HG03196 (cell line): ENCODE results near the gene RNU6-7.

Experiments used
- ATAC-seq: cut with Tn5 transposase; IDR thresholded peaks from one replicate; pipeline ENCODE4 v1.9.1; 2021; ENCODE audit not compliant: unreplicated experiment

RNU6-7 gene

GRCh38 chr14:32201816-32202490 lies at the start of gene RNU6-7:
Gene RNU6-7 (plus strand): TSS chr14:32202045.
- no peak for ATAC-seq

- no peak for ATAC-seq
Observed at GRCh38 chr14:32166029-32166428, 35.8 kb upstream of the RNU6-7 start.

GRCh38 chr14:32166924-32167323 lies 34.9 kb upstream of the RNU6-7 start:
- ATAC-seq: no peak

- ATAC-seq: no peak
Observed at GRCh38 chr14:32167907-32168306, 33.9 kb upstream of the RNU6-7 start.

GRCh38 chr14:32169191-32169590 lies 32.7 kb upstream of the RNU6-7 start:
- no peak for ATAC-seq

- ATAC-seq: no peak
Observed at GRCh38 chr14:32171469-32171868, 30.4 kb upstream of the RNU6-7 start.

GRCh38 chr14:32183151-32184058 lies 18.4 kb upstream of the RNU6-7 start:
- ATAC-seq: no peak

- no peak for ATAC-seq
Observed at GRCh38 chr14:32185097-32185496, 16.7 kb upstream of the RNU6-7 start.

- ATAC-seq: no peak
Observed at GRCh38 chr14:32186248-32186647, 15.6 kb upstream of the RNU6-7 start.

GRCh38 chr14:32189811-32190210 lies 12.0 kb upstream of the RNU6-7 start:
- no peak for ATAC-seq

GRCh38 chr14:32190673-32191072 lies 11.2 kb upstream of the RNU6-7 start:
- no peak for ATAC-seq

- no peak for ATAC-seq
Observed at GRCh38 chr14:32192712-32193373, 9.0 kb upstream of the RNU6-7 start.

- ATAC-seq: no peak
Observed at GRCh38 chr14:32193532-32193931, 8.3 kb upstream of the RNU6-7 start.

GRCh38 chr14:32195636-32196035 lies 6.2 kb upstream of the RNU6-7 start:
- no peak for ATAC-seq

GRCh38 chr14:32197919-32198318 lies 3.9 kb upstream of the RNU6-7 start:
- peak; percentile 40 for ATAC-seq

GRCh38 chr14:32200368-32201192 lies 1.3 kb upstream of the RNU6-7 start:
- ATAC-seq: no peak

GRCh38 chr14:32201193-32201815 lies 541 bp upstream of the RNU6-7 start:
- ATAC-seq: peak; percentile 59

- no peak for ATAC-seq
Observed at GRCh38 chr14:32202491-32202997, 699 bp downstream of the RNU6-7 start.

- peak; percentile 50 for ATAC-seq
Observed at GRCh38 chr14:32202998-32203882, 1.4 kb downstream of the RNU6-7 start, which contains the start of gene RNU6-8. Gene RNU6-8 (minus strand): TSS chr14:32203269.
